Measurements from ENCODE around the gene PADI2.

The PADI2 gene

DNA sequence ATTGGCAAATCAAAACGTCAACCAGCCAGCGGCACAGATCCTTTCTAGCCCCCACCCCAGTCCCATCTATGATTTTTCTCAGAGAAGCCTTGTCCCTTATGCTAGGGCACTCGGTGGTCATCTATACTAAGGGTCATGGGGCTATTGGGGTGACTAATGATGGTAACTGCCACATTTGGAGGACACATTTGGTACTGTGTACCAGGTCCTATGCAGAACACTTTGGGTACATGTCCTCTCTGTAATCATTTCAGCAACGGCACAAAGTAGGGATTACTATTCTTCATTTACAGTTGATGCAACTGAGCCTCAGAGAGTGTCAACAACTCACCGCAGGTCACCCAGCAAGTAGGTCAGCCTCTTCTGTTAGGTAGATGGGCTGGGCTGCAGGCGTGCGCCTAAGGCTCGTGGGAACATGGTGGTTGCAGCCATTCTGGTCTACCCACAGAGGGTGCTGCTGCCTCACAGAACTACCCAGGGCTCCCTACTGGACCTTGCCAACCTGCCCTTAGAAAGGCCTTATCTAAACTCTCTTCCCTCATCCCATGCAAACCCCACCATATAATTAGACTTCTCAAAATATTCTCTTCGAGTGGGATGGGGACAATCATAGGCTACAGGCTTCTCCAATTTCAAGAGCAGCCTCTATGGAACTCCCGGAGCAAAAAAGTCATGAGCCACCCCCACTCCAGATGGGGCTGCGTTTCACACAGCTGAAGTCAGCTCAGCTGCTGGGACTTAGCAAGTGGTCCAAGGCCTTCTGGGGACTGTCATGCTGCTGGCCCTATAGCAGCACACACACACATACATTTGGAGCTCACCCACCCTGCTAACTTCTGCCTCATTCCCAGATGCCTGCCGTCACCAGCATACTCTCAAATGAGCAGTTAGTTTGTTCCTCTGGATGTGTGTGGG is 59.6 kb downstream of the PADI2 start:
- DNase-seq: peak in 50 of 56 donors; percentile 20 to 82 (median 56)

DNA sequence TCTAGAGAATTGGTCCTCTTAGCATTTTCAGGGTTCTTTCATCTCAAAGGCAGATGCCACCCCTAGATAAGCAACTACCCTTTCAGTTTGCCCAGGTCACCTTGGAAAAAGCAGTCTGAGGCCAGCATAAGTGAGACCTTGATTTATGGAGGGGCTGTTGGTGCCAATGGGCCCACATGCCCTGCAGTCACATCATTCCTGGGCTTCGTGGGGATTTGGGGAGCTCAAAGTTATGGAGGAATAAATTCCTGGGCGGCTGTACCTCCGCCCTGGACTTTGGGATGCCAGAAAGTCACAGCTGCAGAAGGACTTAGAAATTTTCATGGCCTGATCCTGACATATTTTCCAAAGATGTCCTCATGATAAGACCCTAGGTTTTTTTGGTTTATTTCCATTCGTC is 62.7 kb downstream of the PADI2 start:
- DNase-seq: no peak

DNA sequence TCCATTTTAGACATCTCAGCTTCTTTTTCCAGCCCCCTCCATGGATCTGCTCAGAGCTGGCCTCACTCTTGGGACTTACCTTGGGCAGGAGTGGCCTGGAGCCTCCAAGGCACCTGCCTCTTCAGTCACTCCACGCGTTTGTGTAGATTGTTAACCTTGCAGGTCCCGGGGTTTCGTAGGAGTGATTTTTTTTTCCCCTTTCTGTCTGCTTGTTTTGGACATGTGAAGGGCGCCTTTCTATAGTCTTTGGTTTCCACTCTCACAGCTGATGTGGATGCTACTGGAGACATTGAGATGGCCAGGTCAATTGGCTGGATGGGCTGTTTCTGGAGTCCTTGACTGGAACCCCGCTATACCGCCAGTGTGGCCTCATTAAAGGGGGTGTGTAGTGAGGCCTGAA is 63.5 kb downstream of the PADI2 start:
- no peak for DNase-seq

GRCh38 chr1:17053685-17054410 is 65.4 kb downstream of the PADI2 start, which contains the start of gene SDHB:
TSS of gene SDHB (minus strand) at chr1:17054032. CDS start at chr1:17054019, 13 bp downstream.
- peak; percentile 89 to 100 (median 98) for DNase-seq

DNA sequence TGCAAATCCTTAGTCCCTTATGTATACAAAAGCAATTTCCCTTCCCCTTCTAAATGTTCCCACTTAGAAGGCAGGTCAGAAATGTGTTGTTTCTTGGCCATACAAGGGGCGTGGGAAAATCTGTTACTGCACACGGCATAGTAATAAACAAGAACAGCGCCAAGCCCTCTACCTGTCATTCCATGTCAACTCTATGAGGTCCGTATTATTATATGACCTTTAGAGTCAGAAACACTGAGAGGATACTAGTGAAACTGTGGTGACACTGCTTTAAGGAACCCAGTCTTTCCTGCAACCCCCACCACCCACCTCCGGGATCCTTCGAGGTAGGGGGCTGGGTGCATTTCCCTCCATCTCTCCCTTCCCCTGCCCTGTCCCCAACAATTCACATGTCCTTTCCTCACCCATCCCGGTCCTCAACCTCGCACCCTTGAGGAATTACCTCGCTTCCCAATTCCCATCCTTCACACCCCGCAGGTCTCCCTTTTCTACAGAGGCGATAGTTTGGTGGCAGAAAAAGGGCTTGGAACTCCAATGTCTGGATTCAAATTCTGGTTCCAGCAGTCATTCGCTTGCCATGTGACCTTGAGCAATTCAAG is 66.1 kb downstream of the PADI2 start:
- no peak for DNase-seq

DNA sequence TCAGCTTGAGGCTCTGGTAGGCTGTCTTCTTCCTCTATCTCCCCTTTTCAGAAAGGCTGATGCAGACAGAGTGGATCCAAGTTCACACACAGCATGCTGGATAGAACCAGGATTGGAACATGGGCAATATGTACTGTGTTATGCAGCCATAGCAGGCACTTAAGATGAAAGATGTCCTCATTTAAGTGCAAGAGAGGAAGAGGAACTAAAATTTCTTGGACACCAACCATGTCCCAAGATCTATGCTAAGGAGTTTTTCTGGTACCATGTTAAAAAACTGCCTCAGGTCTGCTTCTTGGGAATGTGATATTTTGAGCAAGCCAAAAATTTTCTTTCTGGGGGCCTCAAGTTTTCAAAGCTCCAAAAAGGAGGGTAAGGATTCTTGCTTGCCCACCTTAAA is 66.6 kb downstream of the PADI2 start:
- DNase-seq: no peak

GRCh38 chr1:17052038-17052437 is 67.2 kb downstream of the PADI2 start:
- no peak for DNase-seq

GRCh38 chr1:17047924-17048323 is 71.3 kb downstream of the PADI2 start:
- DNase-seq: no peak

- no peak for DNase-seq
Measured at GRCh38 chr1:17046334-17046657, 73.0 kb downstream of the PADI2 start.

- DNase-seq: peak in 1 of 56 donors; percentile 49
Measured at GRCh38 chr1:17045634-17046333, 73.5 kb downstream of the PADI2 start.

DNA sequence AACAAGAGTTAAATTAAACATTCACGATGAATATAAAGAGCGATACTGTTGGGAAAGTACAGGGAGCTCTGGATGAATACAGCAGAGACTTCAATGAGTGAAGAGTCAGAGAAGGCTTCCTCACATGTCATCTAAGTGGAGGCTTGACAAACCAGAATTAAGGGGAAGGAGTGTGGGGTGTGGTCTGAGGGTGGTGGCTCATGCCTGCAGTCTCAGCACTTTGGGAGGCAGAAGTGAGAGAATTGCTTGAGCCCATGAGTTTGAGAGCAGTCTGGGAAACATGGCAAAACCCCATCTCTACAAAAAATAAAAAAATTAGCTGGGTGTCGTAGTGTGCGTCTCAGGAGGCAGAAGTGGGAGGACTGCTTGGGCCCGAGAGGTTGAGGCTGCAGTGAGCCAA is 74.1 kb downstream of the PADI2 start:
- DNase-seq: peak in 1 of 56 donors; percentile 8

DNA sequence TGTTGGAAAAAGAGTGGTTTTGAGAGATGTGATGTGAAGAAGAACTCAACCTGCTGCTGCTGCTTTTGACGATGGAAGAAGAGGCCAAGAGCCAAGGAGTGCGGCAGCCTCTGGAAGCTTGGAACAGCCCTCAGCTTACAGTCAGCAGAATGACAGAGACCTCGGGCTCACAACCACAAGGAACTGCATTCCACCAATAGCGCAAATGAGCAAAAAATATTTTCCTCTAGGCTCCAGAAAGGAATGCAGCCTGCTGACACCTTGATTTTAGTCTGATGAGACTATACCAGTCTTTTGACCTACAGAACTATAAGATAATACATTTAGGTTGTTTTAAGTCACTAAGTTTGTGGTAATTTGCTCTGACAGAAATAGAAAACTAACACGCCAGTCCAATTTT is 75.6 kb downstream of the PADI2 start:
- no peak for DNase-seq

DNA sequence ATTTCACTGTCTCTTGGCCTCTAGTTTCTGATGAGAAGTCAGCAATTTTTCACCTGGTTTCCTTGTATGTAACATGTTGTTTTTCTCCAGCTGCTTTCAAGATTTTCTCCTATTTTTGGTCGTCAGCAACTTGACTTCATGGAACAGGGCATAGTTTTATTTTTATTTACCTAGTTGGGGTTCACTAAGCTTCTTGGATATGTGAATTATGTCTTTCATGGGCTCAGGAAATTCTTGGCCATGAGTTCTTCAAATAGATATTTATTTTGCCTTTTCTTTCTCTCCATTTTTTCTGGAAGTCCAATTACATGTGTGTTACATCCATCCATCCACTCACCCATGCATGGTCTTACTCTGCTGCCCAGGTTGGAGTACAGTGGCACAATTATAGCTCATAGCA is 79.1 kb downstream of the PADI2 start:
- DNase-seq: no peak

DNA sequence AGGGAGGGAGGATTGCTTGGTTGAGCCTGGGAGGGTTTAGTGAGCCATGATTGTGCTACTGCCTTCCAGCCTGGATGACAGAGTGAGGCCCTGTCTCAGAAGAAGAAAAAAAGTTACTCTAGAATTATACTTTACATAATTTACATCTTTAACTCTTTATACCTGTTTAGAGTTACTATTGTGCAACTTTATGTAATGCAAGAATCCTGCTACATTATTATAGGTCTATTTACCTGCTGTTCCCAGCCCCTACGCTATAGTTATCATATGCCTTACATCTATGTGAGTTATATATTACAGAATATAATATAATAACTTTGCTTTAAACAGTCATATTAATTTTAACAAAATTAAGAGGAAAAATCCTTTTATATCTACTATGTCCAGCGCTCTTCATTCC is 79.7 kb downstream of the PADI2 start:
- DNase-seq: no peak

DNA sequence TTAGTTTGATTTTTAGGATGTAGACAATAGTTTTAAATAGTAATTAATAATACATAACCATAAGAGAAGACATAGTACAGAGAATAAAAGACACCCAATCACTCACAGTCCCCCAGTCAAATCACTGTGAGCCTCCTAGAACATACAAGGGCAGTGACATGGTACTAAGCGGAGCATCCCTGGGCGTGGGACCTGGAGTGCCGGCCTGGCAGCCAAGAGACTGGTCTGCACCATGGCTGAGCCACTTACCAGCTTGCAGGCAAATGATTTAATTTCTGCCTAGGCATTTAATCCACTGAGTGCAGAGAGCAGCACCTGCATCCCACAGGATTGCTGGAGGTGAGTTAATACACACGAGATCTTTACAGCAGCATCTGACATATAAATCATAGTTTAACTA is 85.8 kb downstream of the PADI2 start:
- no peak for DNase-seq

GRCh38 chr1:17032741-17033140 is 86.5 kb downstream of the PADI2 start:
- DNase-seq: no peak

DNA sequence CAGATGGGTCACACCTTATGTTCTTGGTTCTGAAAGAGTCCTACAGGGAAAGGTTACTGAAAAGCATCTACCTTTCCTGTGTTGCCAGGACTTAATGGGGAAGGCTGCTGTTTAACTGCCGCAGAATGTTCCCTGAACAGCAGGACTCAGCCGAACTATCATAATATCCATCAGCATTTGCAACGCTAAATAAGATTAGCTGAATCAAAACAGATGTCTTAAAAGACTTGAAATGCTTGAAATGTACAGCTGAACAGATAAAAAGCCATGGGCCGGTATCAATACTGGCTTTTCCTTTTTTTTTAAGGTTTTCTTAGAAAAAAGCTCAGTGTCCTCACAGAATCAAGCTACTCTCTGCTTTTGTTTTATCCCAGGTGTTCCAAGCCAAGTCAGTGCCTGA is 87.8 kb downstream of the PADI2 start:
- no peak for DNase-seq

DNA sequence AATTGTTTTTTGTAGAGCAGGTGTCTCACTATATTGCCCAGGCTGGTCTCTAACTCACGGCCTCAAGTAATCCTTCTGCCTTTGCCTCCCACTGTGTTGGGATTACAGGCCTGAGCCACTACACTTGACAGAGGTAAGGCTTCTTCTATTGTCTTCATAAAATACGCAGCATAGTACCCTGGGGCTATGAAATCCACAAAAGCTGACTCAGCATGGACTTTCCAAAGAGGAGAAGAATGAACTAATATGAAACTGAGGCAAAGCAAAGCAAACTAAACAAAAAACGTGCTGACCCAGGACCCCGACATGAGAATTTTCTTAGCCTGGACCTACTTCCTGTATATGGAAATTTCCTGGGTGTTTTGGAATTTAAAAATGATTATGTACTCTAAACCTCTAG is 89.0 kb downstream of the PADI2 start:
- no peak for DNase-seq

- no peak for DNase-seq
Measured at GRCh38 chr1:17028662-17029188, 90.5 kb downstream of the PADI2 start.

- no peak for DNase-seq
Measured at GRCh38 chr1:17027900-17028299, 91.4 kb downstream of the PADI2 start.

DNA sequence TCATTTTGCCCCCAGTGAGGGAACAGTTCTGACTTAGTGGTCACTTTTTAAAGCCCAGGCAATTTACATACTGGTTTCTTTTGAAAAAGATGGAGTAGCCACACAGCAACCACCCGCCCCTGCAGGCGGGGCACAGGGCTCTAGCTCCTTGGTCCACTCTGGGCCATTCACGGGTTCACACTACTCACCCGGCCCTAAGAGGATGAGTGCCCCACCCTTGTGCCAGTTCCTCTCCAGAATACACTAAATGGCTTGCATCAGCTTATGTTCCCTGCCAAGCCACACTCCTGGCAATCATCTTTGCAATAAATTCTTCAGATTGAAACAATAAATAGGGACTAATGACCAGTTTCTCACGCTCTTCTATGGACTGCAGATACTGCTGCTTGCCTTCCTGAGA is 91.8 kb downstream of the PADI2 start:
- DNase-seq: no peak

All from amygdala (tissue), 56 donors.